WTC11 (cell line): ENCODE data around the gene USH1G. TPM values are rescaled to one million over a fixed set of nuclear protein-coding genes. Genes with fewer than 3 reads are reported as not detected.

Experiments used
- ATAC-seq: fragments of 200-7000 bp; cut with Tn5 transposase; 2 replicates; pipeline ENCODE4 v1.10.0; 2021; ENCODE audit warnings: mild to moderate bottlenecking, moderate library complexity
- CTCF ChIA-PET: fragments of 300-600 bp; sonication (Branson Sonifier 250); formaldehyde crosslinking; loops from one replicate; lab custom pipeline; 2021; ENCODE audit warnings: antibody characterized with exemption; lab: Charles Lee
- POLR2A ChIA-PET: fragments of 350-600 bp; sonication (Branson Sonifier 250); formaldehyde crosslinking; loops from one replicate; lab custom pipeline; 2021; ENCODE audit warnings: antibody characterized with exemption; lab: Charles Lee
- DNase-seq: peaks from one replicate; pipeline ENCODE4 v3.0.0; 2021; ENCODE audit warnings: low spot score
- H3K27ac Mint-ChIP-seq: 2 replicates; pipeline ENCODE4 v1.8.0; 2021; ENCODE audit warnings: mixed read lengths
- H3K27me3 Mint-ChIP-seq: 2 replicates; pipeline ENCODE4 v1.8.0; 2021; ENCODE audit warnings: low read depth, mild to moderate bottlenecking, moderate library complexity, mixed read lengths
- H3K36me3 Mint-ChIP-seq: 2 replicates; pipeline ENCODE4 v1.8.0; 2021; ENCODE audit warnings: mixed read lengths
- H3K4me1 Mint-ChIP-seq: 2 replicates; pipeline ENCODE4 v1.8.0; 2022; ENCODE audit warnings: mixed read lengths
- H3K4me3 Mint-ChIP-seq: 2 replicates; pipeline ENCODE4 v1.8.0; 2021; ENCODE audit warnings: mild to moderate bottlenecking, moderate library complexity, mixed read lengths
- H3K9me3 Mint-ChIP-seq: 2 replicates; pipeline ENCODE4 v1.8.0; 2021; ENCODE audit warnings: mixed read lengths
- ATF3 ChIP-seq: sonication (generic); formaldehyde crosslinking; conservative IDR thresholded peaks from 2 replicates; pipeline ENCODE4 v1.8.1; 2022; ENCODE audit warnings: mild to moderate bottlenecking, missing genetic modification reagents
- CBFB ChIP-seq: sonication (generic); formaldehyde crosslinking; IDR thresholded peaks from 2 replicates; pipeline ENCODE4 v1.8.1; 2022; ENCODE audit warnings: mild to moderate bottlenecking, low read depth, missing genetic modification reagents
- E2F1 ChIP-seq: sonication (generic); formaldehyde crosslinking; IDR thresholded peaks from 2 replicates; pipeline ENCODE4 v1.8.0; 2022; ENCODE audit warnings: mild to moderate bottlenecking, missing genetic modification reagents
- HMGXB4 ChIP-seq: sonication (generic); formaldehyde crosslinking; IDR thresholded peaks from 2 replicates; pipeline ENCODE4 v1.8.1; 2023; ENCODE audit warnings: mild to moderate bottlenecking, moderate library complexity, missing genetic modification reagents
- IRF2 ChIP-seq: sonication (generic); formaldehyde crosslinking; IDR thresholded peaks from 2 replicates; pipeline ENCODE4 v1.8.0; 2022; ENCODE audit warnings: low read depth, missing genetic modification reagents, borderline replicate concordance
- JAZF1 ChIP-seq: fragments of 250-450 bp; sonication (Bioruptor Pico); IDR thresholded peaks from 2 replicates; pipeline ENCODE4 v1.9.0; 2021; ENCODE audit warnings: moderate library complexity, mild to moderate bottlenecking, inconsistent platforms
- JUN ChIP-seq: sonication (generic); formaldehyde crosslinking; IDR thresholded peaks from 2 replicates; pipeline ENCODE4 v1.8.0; 2023; ENCODE audit warnings: mild to moderate bottlenecking, missing genetic modification reagents
- KAT7 ChIP-seq: sonication (generic); formaldehyde crosslinking; IDR thresholded peaks from 2 replicates; pipeline ENCODE4 v1.8.1; 2023; ENCODE audit warnings: missing genetic modification reagents, mild to moderate bottlenecking, borderline replicate concordance
- NFATC4 ChIP-seq: fragments of 250-450 bp; sonication (Bioruptor Pico); IDR thresholded peaks from 2 replicates; pipeline ENCODE4 v1.9.0; 2021; ENCODE audit warnings: mild to moderate bottlenecking
- NFE2L1 ChIP-seq: sonication (generic); formaldehyde crosslinking; IDR thresholded peaks from 2 replicates; pipeline ENCODE4 v1.8.1; 2023; ENCODE audit warnings: missing genetic modification reagents
- NR1H2 ChIP-seq: sonication (generic); formaldehyde crosslinking; IDR thresholded peaks from 2 replicates; pipeline ENCODE4 v1.9.0; 2021; ENCODE audit warnings: mild to moderate bottlenecking, moderate library complexity, missing genetic modification reagents
- NR3C1 ChIP-seq: sonication (generic); formaldehyde crosslinking; conservative IDR thresholded peaks from 2 replicates; pipeline ENCODE4 v1.8.1; 2023; ENCODE audit warnings: low read depth, mild to moderate bottlenecking, missing genetic modification reagents
- PRDM15 ChIP-seq: sonication (generic); formaldehyde crosslinking; IDR thresholded peaks from 2 replicates; pipeline ENCODE4 v1.8.0; 2022; ENCODE audit warnings: missing genetic modification reagents
- SOX15 ChIP-seq: fragments of 250-450 bp; sonication (Bioruptor Pico); IDR thresholded peaks from 2 replicates; pipeline ENCODE4 v1.9.0; 2021; ENCODE audit warnings: mild to moderate bottlenecking
- SP1 ChIP-seq: sonication (generic); formaldehyde crosslinking; conservative IDR thresholded peaks from 2 replicates; pipeline ENCODE4 v1.8.1; 2022; ENCODE audit warnings: missing genetic modification reagents
- ZNF317 ChIP-seq: sonication (generic); formaldehyde crosslinking; IDR thresholded peaks from 2 replicates; pipeline ENCODE4 v1.8.1; 2023; ENCODE audit warnings: low read depth, mild to moderate bottlenecking, moderate library complexity, missing genetic modification reagents, borderline replicate concordance
- total RNA-seq: library from RNA; stranded (reverse); gene quantifications from 3 replicates; pipeline ENCODE4 v1.2.3, GENCODE V29; 2021
- TF ChIP-seq, protein P1 (sequence below): sonication (generic); formaldehyde crosslinking; IDR thresholded peaks from 2 replicates; pipeline ENCODE4 v1.8.1; 2022; ENCODE audit warnings: mild to moderate bottlenecking, missing genetic modification reagents, moderate library complexity, borderline replicate concordance
- TF ChIP-seq, protein P2 (sequence below): sonication (generic); formaldehyde crosslinking; IDR thresholded peaks from 2 replicates; pipeline ENCODE4 v1.8.0; 2022; ENCODE audit warnings: mild to moderate bottlenecking, missing genetic modification reagents
- TF ChIP-seq, protein P3 (sequence below): sonication (generic); formaldehyde crosslinking; IDR thresholded peaks from 2 replicates; pipeline ENCODE4 v1.8.1; 2023; ENCODE audit warnings: mild to moderate bottlenecking, missing genetic modification reagents, moderate library complexity

Gene USH1G
- total RNA-seq, 1 experiment from 2014 or later, result 1.9 TPM

DNA sequence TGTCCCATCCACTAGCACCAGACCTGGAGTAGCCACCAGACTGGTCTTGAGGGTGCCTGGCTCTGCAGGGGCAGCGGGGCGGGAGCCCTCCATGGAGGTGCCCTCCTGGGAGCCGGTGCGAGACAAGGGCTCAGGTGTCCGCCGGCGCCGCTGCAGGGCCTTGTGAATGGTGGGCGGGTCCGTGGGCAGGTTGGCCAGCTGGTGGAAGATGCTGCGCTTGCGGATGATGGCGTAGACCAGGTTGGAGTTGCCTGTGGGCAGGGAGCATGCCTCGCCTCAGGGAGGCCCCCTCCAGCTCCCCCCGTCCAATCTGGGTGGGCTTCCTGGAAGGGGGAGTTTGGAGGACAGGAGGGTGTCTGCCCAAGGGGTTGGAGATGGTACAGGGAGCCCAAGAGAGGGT lies 31.1 kb upstream of the USH1G start:
- H3K36me3 Mint-ChIP-seq, result no peaks in the 10 kb centered on the region
- ATAC-seq (no peak), DNase-seq (no peak)
- ChIA-PET POLR2A (no interaction called here), CTCF (interaction anchor here (1.0 to 6.5 kb wide), 2 partner anchors 32 to 92 kb away, joined by 4 to 206 read pairs; partner anchors contain the start of genes OTOP2 and USH1G)
- no peak overlapping the region for H3K4me3 Mint-ChIP-seq
- no peak overlapping the region for H3K27ac Mint-ChIP-seq
- H3K27me3 Mint-ChIP-seq, result peaks cover 9% of the 10 kb centered on the region
- H3K4me1 Mint-ChIP-seq, result peaks cover 9% of the 10 kb centered on the region
- no peaks in the 10 kb centered on the region for H3K9me3 Mint-ChIP-seq
- no peak for TF ChIP-seq IRF2 (CRISPR knock-in tag)
- no peak for TF ChIP-seq SP1 (CRISPR knock-in tag)
- TF ChIP-seq, protein P1, sequence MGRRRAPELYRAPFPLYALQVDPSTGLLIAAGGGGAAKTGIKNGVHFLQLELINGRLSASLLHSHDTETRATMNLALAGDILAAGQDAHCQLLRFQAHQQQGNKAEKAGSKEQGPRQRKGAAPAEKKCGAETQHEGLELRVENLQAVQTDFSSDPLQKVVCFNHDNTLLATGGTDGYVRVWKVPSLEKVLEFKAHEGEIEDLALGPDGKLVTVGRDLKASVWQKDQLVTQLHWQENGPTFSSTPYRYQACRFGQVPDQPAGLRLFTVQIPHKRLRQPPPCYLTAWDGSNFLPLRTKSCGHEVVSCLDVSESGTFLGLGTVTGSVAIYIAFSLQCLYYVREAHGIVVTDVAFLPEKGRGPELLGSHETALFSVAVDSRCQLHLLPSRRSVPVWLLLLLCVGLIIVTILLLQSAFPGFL, result no peak
- TF ChIP-seq NR3C1 (CRISPR knock-in tag), result no peak
- TF ChIP-seq, protein P2, sequence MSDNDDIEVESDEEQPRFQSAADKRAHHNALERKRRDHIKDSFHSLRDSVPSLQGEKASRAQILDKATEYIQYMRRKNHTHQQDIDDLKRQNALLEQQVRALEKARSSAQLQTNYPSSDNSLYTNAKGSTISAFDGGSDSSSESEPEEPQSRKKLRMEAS (CRISPR knock-in tag), result no peak
- no peak for TF ChIP-seq E2F1
- no peak for TF ChIP-seq HMGXB4
- no peak for TF ChIP-seq NFATC4 (CRISPR knock-in tag)
- TF ChIP-seq KAT7, result no peak
- TF ChIP-seq NR1H2 (CRISPR knock-in tag), result no peak
- no peak for TF ChIP-seq JUN (CRISPR knock-in tag)
- no peak for TF ChIP-seq CBFB (CRISPR knock-in tag)
- TF ChIP-seq NFE2L1 (CRISPR knock-in tag), result no peak
- TF ChIP-seq SOX15 (CRISPR knock-in tag), result no peak

GRCh38 chr17:74953134-74953687 lies 30.2 kb upstream of the USH1G start:
- ChIA-PET CTCF (interaction anchor here (0.9 to 6.5 kb wide), 6 partner anchors 8 to 34 kb away, joined by 3 to 206 read pairs (median 8); partner anchors contain the start of genes OTOP2 and USH1G), POLR2A (no interaction called here)
- DNase-seq, result no peak
- H3K27me3 Mint-ChIP-seq, result peaks cover 12% of the 10 kb centered on the region
- no peak overlapping the region for H3K4me3 Mint-ChIP-seq
- H3K27ac Mint-ChIP-seq, result no peak overlapping the region
- TF ChIP-seq, protein P3, sequence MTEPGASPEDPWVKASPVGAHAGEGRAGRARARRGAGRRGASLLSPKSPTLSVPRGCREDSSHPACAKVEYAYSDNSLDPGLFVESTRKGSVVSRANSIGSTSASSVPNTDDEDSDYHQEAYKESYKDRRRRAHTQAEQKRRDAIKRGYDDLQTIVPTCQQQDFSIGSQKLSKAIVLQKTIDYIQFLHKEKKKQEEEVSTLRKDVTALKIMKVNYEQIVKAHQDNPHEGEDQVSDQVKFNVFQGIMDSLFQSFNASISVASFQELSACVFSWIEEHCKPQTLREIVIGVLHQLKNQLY (CRISPR knock-in tag), result no peak
- no peak for TF ChIP-seq PRDM15 (CRISPR knock-in tag)
- no peak for TF ChIP-seq JAZF1 (CRISPR knock-in tag)
- TF ChIP-seq ZNF317 (CRISPR knock-in tag), result no peak
- TF ChIP-seq ATF3, result no peak
- TF ChIP-seq IRF2 (CRISPR knock-in tag), result no peak
- ATAC-seq, result no peak
- no peaks in the 10 kb centered on the region for H3K9me3 Mint-ChIP-seq
- H3K36me3 Mint-ChIP-seq, result no peaks in the 10 kb centered on the region
- H3K4me1 Mint-ChIP-seq, result peaks cover 9% of the 10 kb centered on the region
